ENCODE results near the gene CATSPER3. TPM values are rescaled to one million over a fixed set of nuclear protein-coding genes. Genes with fewer than 3 reads are reported as not detected.

Gene CATSPER3
- total RNA-seq, 1 experiment from 2014 or later: 1.7 TPM

DNA sequence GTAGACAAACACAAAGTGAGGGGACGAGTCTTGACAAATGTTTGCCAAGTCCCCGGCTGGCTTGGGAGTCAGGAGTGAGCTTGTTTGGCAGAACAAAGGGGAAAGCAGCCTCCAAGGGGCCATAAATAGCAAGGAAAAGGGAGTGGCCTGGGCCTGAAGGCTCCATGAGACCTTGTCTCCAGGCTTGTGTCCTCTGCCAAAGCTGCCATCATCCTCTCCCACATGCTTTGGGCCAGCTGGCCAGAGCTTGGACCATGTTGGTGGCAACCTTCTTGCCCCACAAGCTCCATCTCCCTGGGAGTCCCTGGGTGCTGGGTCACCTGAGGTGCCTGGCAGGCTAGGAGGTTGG lies 79.6 kb downstream of the CATSPER3 start:
- H3K9me2 ChIP-seq (ENCODE audit: insufficient read depth): no peaks in the 10 kb centered on the region
- ATAC-seq (no peak), DNase-seq (ENCODE audit: low read depth, low spot score) (no peak)
- H3K4me3 ChIP-seq (replicated peaks in 1 of 2; ENCODE audit: low read depth in 1 of 2, low read length in 2 of 2): no peak overlapping the region
- H2AFZ ChIP-seq (ENCODE audit: low read depth, low read length, poor library complexity, severe bottlenecking): no peak overlapping the region
- TF ChIP-seq EZH2phosphoT487 (IDR thresholded peaks at IDR 0.05; ENCODE audit: borderline replicate concordance) (no peak), YY1 (IDR thresholded peaks at IDR 0.05; ENCODE audit: extremely low read depth, insufficient replicate concordance, low read depth, low read length) (no peak)
- peaks cover 0 to 8% of the 10 kb centered on the region in 2 experiments; a peak in 1 of 4 replicates for H3K4me1 ChIP-seq (ENCODE audit: control insufficient read depth in 1 of 2, insufficient read depth in 2 of 2, low read length in 2 of 2)
- RAD21 ChIA-PET (ENCODE audit: low non-redundant PET in 1 of 2, low total read pairs in 2 of 2, uncharacterized antibody in 2 of 2, unreplicated experiment in 2 of 2): no interaction called here
- H3K9ac ChIP-seq (ENCODE audit: low read length): no peak overlapping the region
- H3K79me2 ChIP-seq (ENCODE audit: insufficient read depth, low read length): no peaks in the 10 kb centered on the region
- H3K4me2 ChIP-seq (ENCODE audit: low read length): no peak overlapping the region
- BruUV-seq (replicated peaks): no TSS peak
- no peak overlapping the region for H3K27ac ChIP-seq (ENCODE audit: low read depth, low read length)
- POLR2A ChIA-PET: no interaction called here
- no peaks in the 10 kb centered on the region for H3K36me3 ChIP-seq (ENCODE audit: control insufficient read depth in 1 of 2, insufficient read depth in 2 of 2, low read length in 2 of 2)
- CTCF ChIA-PET: no interaction called here
- intact Hi-C loops (cut with micrococcal nuclease): no loop called here
- H3K27me3 ChIP-seq (ENCODE audit: insufficient read depth, low read length): no peaks in the 10 kb centered on the region
- no peaks in the 10 kb centered on the region for H4K20me1 ChIP-seq (ENCODE audit: insufficient read depth)
- H3K9me3 ChIP-seq (ENCODE audit: control insufficient read depth in 1 of 2, insufficient read depth in 1 of 2, low read depth in 1 of 2, low read length in 2 of 2): no peaks in the 10 kb centered on the region

GRCh38 chr5:135048286-135048685 lies 80.6 kb downstream of the CATSPER3 start:
- Histone ChIP-seq H4K20me1 (ENCODE audit: insufficient read depth) (no peaks in the 10 kb centered on the region), H3K9me2 (ENCODE audit: insufficient read depth) (no peaks in the 10 kb centered on the region), H3K9ac (ENCODE audit: low read length) (no peak overlapping the region), H3K4me3 (replicated peaks in 1 of 2; ENCODE audit: low read depth in 1 of 2, low read length in 2 of 2) (no peak overlapping the region), H3K4me2 (ENCODE audit: low read length) (no peak overlapping the region), H3K79me2 (ENCODE audit: insufficient read depth, low read length) (no peaks in the 10 kb centered on the region), H2AFZ (ENCODE audit: low read depth, low read length, poor library complexity, severe bottlenecking) (no peak overlapping the region), H3K27ac (ENCODE audit: low read depth, low read length) (no peak overlapping the region), H3K9me3 (ENCODE audit: control insufficient read depth in 1 of 2, insufficient read depth in 1 of 2, low read depth in 1 of 2, low read length in 2 of 2) (no peaks in the 10 kb centered on the region), H3K27me3 (ENCODE audit: insufficient read depth, low read length) (no peaks in the 10 kb centered on the region), H3K4me1 (ENCODE audit: control insufficient read depth in 1 of 2, insufficient read depth in 2 of 2, low read length in 2 of 2) (peaks cover 0 to 8% of the 10 kb centered on the region in 2 experiments; a peak in 1 of 4 replicates), H3K36me3 (ENCODE audit: control insufficient read depth in 1 of 2, insufficient read depth in 2 of 2, low read length in 2 of 2) (no peaks in the 10 kb centered on the region)
- intact Hi-C loops (cut with micrococcal nuclease): no loop called here
- ChIA-PET CTCF (no interaction called here), POLR2A (no interaction called here), RAD21 (ENCODE audit: low non-redundant PET in 1 of 2, low total read pairs in 2 of 2, uncharacterized antibody in 2 of 2, unreplicated experiment in 2 of 2) (no interaction called here)
- DNase-seq (ENCODE audit: low read depth, low spot score) (no peak), ATAC-seq (no peak)
- TF ChIP-seq EGR1 (IDR thresholded peaks at IDR 0.05; ENCODE audit: low read depth) (no peak), ZBTB33 (IDR thresholded peaks at IDR 0.05; ENCODE audit: extremely low read depth, insufficient replicate concordance, low read length) (no peak), EZH2 (IDR thresholded peaks at IDR 0.05) (no peak), YY1 (IDR thresholded peaks at IDR 0.05; ENCODE audit: extremely low read depth, insufficient replicate concordance, low read depth, low read length) (no peak), POLR2A (IDR thresholded peaks at IDR 0.05; ENCODE audit: borderline replicate concordance, extremely low read depth, insufficient read depth, insufficient read length) (no peak), POLR2AphosphoS5 (IDR thresholded peaks at IDR 0.05; ENCODE audit: low read depth, low read length) (no peak), EZH2phosphoT487 (IDR thresholded peaks at IDR 0.05; ENCODE audit: borderline replicate concordance) (no peak)
- TF ChIP-seq, protein P1, sequence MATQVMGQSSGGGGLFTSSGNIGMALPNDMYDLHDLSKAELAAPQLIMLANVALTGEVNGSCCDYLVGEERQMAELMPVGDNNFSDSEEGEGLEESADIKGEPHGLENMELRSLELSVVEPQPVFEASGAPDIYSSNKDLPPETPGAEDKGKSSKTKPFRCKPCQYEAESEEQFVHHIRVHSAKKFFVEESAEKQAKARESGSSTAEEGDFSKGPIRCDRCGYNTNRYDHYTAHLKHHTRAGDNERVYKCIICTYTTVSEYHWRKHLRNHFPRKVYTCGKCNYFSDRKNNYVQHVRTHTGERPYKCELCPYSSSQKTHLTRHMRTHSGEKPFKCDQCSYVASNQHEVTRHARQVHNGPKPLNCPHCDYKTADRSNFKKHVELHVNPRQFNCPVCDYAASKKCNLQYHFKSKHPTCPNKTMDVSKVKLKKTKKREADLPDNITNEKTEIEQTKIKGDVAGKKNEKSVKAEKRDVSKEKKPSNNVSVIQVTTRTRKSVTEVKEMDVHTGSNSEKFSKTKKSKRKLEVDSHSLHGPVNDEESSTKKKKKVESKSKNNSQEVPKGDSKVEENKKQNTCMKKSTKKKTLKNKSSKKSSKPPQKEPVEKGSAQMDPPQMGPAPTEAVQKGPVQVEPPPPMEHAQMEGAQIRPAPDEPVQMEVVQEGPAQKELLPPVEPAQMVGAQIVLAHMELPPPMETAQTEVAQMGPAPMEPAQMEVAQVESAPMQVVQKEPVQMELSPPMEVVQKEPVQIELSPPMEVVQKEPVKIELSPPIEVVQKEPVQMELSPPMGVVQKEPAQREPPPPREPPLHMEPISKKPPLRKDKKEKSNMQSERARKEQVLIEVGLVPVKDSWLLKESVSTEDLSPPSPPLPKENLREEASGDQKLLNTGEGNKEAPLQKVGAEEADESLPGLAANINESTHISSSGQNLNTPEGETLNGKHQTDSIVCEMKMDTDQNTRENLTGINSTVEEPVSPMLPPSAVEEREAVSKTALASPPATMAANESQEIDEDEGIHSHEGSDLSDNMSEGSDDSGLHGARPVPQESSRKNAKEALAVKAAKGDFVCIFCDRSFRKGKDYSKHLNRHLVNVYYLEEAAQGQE (IDR thresholded peaks at IDR 0.05; ENCODE audit: low read depth): no peak
- no TSS peak for BruUV-seq (replicated peaks)

Data from HCT116 (cell line).